Measurements from ENCODE around the gene CLEC10A.
"Not testable (repeated sequence)": the region's sequence is repeated elsewhere in the genome, so short reads cannot be mapped to it uniquely, and the experiment has no call there.

- TF ChIP-seq POLR2A (IDR thresholded peaks at IDR 0.05; ENCODE audit: low read depth): not testable (repeated sequence)
- TF ChIP-seq, protein P1, sequence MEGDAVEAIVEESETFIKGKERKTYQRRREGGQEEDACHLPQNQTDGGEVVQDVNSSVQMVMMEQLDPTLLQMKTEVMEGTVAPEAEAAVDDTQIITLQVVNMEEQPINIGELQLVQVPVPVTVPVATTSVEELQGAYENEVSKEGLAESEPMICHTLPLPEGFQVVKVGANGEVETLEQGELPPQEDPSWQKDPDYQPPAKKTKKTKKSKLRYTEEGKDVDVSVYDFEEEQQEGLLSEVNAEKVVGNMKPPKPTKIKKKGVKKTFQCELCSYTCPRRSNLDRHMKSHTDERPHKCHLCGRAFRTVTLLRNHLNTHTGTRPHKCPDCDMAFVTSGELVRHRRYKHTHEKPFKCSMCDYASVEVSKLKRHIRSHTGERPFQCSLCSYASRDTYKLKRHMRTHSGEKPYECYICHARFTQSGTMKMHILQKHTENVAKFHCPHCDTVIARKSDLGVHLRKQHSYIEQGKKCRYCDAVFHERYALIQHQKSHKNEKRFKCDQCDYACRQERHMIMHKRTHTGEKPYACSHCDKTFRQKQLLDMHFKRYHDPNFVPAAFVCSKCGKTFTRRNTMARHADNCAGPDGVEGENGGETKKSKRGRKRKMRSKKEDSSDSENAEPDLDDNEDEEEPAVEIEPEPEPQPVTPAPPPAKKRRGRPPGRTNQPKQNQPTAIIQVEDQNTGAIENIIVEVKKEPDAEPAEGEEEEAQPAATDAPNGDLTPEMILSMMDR (IDR thresholded peaks at IDR 0.05): not testable (repeated sequence)
Observed at GRCh38 chr17:7127501-7127900, 47.5 kb upstream of the CLEC10A start.
